ENCODE results near the gene PSMA8.
"Not testable (repeated sequence)": the region's sequence is repeated elsewhere in the genome, so short reads cannot be mapped to it uniquely, and the experiment has no call there.

DNA sequence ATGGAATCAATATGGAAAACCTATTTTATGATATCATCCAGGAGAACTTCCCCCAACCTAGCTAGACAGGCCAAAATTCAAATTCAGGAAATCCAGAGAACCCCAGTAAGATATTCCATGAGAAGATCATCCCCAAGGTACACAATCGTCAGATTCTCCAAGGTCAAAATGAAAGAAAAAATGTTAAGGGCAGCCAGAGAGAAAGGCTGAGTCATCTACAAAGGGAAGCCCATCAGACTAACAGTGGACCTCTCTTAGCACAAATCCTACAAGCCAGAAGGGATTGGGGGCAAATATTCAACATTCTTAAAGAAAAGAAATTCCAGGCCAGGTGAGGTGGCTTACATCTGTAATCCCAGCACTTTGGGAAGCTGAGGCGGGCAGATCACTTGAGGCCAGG lies 11.7 kb upstream of the PSMA8 start:
- not testable (repeated sequence) for TF ChIP-seq SNAI1 (CRISPR knock-in tag; IDR thresholded peaks at IDR 0.05; ENCODE audit: borderline replicate concordance); TARDBP (CRISPR knock-in tag; IDR thresholded peaks at IDR 0.05); PLRG1 (conservative IDR thresholded peaks at IDR 0.05); POLR2A (IDR thresholded peaks at IDR 0.05; ENCODE audit: insufficient read depth in 1 of 2, low read depth in 2 of 2, low read length in 2 of 2); BRCA1 (CRISPR knock-in tag; IDR thresholded peaks at IDR 0.05); ZNF644 (CRISPR knock-in tag; IDR thresholded peaks at IDR 0.05; ENCODE audit: low read depth); MAFF (IDR thresholded peaks at IDR 0.05; ENCODE audit: low read depth, low read length); KLF16 (CRISPR knock-in tag; IDR thresholded peaks at IDR 0.05); RBM39 (IDR thresholded peaks at IDR 0.05; ENCODE audit: low read depth, low read length, poor library complexity, severe bottlenecking)
- TF ChIP-seq, protein P1, sequence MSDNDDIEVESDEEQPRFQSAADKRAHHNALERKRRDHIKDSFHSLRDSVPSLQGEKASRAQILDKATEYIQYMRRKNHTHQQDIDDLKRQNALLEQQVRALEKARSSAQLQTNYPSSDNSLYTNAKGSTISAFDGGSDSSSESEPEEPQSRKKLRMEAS (IDR thresholded peaks at IDR 0.05): not testable (repeated sequence)
- TF ChIP-seq, protein P2, sequence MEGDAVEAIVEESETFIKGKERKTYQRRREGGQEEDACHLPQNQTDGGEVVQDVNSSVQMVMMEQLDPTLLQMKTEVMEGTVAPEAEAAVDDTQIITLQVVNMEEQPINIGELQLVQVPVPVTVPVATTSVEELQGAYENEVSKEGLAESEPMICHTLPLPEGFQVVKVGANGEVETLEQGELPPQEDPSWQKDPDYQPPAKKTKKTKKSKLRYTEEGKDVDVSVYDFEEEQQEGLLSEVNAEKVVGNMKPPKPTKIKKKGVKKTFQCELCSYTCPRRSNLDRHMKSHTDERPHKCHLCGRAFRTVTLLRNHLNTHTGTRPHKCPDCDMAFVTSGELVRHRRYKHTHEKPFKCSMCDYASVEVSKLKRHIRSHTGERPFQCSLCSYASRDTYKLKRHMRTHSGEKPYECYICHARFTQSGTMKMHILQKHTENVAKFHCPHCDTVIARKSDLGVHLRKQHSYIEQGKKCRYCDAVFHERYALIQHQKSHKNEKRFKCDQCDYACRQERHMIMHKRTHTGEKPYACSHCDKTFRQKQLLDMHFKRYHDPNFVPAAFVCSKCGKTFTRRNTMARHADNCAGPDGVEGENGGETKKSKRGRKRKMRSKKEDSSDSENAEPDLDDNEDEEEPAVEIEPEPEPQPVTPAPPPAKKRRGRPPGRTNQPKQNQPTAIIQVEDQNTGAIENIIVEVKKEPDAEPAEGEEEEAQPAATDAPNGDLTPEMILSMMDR (CRISPR knock-in tag; IDR thresholded peaks at IDR 0.05): not testable (repeated sequence)

Measured in HepG2 (cell line).